NCI-H2196 (cell line): ENCODE measurements around the gene TIMM9.
"Not testable (repeated sequence)": the region's sequence is repeated elsewhere in the genome, so short reads cannot be mapped to it uniquely, and the experiment has no call there.

ENCODE experiments used
- DNase-seq: peaks from one replicate; lab custom pipeline; 2025; ENCODE audit not compliant: unreplicated experiment; lab: John Stamatoyannopoulos, UW

Gene TIMM9

GRCh38 chr14:58398895-58399294 lies 28.4 kb downstream of the TIMM9 start:
- DNase-seq: no peak

- no peak for DNase-seq
Measured at GRCh38 chr14:58398495-58398894, 28.8 kb downstream of the TIMM9 start.

- no peak for DNase-seq
Measured at GRCh38 chr14:58397156-58397555, 30.2 kb downstream of the TIMM9 start.

- DNase-seq: peak; percentile 87
Measured at GRCh38 chr14:58395812-58396788, 31.2 kb downstream of the TIMM9 start, which contains the start of gene TOMM20L. Gene TOMM20L, plus strand, starts transcription at chr14:58395930. Its CDS starts 28 bp downstream, at chr14:58395958.

GRCh38 chr14:58395562-58395811 lies 31.8 kb downstream of the TIMM9 start:
- no peak for DNase-seq

GRCh38 chr14:58390830-58391229 lies 36.5 kb downstream of the TIMM9 start:
- no peak for DNase-seq

GRCh38 chr14:58376791-58377190 lies 50.5 kb downstream of the TIMM9 start:
- DNase-seq: no peak

GRCh38 chr14:58368956-58369355 lies 58.4 kb downstream of the TIMM9 start:
- DNase-seq: no peak

- no peak for DNase-seq
Measured at GRCh38 chr14:58367296-58367695, 60.0 kb downstream of the TIMM9 start.

GRCh38 chr14:58364316-58364715 lies 63.0 kb downstream of the TIMM9 start:
- DNase-seq: no peak

GRCh38 chr14:58362798-58363412 lies 64.4 kb downstream of the TIMM9 start:
- DNase-seq: peak; percentile 47

GRCh38 chr14:58362272-58362671 lies 65.1 kb downstream of the TIMM9 start:
- not testable (repeated sequence) for DNase-seq
